ENCODE results near the gene MSANTD2.

The MSANTD2 gene

DNA sequence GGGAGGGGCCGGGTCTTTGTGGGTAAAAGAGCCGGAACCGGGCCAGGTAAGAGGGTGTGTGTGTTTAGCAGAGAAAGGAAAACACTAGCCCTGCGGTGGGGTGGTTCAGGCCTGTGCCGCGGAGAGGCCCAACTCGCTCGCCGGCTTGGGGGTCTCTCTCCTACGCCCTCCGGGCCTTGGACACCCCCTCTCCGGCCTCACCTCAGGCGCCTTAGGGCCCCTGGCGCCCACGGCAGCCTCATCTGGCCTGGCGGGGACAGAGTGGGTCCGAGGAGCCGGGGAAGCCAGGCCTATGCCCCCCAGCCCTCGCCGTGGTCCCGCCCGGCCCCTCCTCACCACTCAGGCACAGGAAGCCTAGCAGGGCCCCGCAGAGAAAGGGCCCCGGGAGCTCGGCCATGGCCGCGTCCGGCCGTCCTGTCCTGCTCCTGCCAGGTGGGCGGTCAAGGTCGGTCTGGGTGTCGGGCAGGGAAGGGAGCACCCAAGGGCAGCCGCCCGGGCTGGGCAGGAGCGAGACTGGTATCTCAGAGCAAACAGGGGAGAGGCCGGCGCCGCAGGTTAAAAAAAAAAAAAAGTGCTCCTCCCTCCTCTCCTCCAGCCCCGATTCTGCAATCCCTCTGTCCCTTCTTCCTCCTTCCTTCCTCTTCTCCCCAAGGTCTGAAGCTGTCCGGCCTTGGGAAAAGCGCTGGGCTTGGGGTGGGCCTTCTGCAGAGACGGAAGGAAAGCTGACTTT, 48.3 kb downstream of the MSANTD2 start, which contains the start of gene VSIG2:
VSIG2 (minus strand) TSS at position 515 of the 730 bp plus-strand sequence; CDS start at position 397, 118 bp downstream.
- DNase-seq, result no peak

DNA sequence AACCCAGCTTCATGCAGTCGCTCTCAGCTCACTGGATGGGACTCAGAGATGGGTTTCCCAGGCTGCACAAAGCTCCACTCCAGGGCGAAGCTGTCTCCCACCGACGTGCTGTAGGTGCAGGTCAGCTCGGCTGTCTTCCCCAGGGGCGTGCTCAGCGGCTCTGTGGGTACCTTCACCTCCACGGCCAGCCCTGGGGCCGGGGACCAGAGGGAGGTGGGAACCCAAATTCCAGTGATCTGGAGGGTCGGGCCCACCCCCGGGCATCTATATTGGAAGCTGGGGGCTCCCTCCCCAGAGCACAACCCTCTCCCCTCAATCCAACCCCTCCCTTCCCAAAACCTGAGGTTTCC, 48.8 kb downstream of the MSANTD2 start:
- no peak for DNase-seq

GRCh38 chr11:124749912-124750311, 50.3 kb downstream of the MSANTD2 start:
- no peak for DNase-seq

DNA sequence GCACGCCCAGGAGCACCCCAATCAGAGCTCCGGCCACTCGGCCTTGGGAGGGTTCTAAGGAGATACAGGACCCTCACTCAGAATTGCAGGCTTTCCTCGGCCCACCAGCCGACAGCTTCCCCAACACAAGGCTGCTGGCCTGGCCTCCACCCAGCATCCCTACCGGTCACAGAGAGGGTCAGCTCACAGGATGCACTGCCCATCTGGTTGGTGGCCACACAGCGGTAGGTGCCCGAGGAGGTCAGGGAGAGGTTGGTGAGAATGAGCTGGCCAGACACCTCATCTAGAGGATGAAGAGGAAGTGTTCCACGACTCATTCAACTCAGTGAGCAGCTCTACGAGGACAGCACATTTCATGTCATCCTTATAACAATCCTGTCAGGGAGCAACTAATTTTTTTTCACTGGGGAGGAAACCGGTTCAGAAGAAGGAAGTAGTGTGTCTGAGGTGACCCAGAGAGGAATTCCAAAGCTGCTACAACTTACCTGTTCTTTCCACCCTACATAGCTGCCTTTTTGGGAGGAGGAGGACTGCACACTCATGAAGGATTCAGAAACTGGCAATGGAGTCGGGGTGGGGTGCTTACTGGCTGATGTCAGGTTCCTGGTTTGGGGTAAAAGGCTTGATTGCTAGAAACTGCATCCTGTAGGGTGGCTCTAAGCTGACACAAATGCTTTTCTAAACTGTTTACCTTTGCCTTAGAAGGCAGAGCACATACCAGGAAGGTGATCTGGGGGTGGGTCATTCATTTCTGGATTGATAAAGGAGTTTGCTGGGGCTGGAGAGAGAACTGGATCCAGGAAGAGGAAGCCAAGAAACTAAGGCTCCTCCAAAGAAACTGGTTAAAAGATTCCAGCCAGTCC, 51.5 kb downstream of the MSANTD2 start:
- DNase-seq, result no peak

DNA sequence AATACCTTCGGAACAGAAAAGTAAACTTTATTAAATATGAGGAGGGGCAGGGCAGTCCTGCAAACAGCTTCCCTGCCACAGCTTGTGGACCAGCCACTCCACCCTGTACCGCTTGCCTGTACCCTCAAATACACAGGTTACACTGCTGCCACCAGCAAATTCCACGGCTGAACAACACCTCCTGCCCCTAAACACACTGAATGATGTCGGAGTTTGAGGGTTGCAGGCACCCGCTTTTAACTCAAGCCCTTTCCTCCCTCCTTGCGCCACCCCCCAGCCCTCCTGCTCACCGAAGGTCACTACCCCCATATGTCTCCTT, 52.1 kb downstream of the MSANTD2 start:
- DNase-seq, result no peak

DNA sequence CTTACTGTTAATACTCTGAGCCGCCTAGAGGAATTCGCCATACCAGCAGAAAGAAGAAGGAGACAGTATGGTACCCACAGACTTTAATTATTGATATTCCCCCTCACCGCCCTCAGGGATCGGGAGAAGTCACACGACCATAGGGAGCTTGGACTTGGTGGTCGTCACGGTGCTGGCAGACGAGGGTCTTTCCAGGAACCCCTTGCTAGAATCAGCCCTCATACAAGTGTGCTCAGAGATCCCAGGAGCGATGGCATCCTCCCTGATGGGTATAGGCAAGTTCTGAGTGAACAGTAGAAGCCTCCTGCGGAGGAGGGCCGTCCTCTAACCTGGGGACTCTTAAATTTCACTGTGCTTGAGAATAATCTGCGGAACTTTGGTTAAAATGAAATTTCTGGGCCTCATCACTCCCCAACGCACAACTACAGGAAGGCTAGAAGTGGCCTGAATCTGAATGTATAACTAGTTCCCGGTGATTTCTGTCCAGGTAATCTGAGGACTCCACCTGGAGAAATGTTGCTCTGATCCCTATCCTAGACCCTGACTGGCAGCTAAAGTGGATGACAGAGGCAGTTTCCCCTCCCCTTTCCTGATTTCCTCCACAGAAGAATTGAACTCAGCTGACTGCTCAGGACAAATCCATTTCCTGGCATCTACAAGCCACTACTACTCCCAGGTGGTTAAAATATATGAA, 52.7 kb downstream of the MSANTD2 start:
- DNase-seq, result no peak

DNA sequence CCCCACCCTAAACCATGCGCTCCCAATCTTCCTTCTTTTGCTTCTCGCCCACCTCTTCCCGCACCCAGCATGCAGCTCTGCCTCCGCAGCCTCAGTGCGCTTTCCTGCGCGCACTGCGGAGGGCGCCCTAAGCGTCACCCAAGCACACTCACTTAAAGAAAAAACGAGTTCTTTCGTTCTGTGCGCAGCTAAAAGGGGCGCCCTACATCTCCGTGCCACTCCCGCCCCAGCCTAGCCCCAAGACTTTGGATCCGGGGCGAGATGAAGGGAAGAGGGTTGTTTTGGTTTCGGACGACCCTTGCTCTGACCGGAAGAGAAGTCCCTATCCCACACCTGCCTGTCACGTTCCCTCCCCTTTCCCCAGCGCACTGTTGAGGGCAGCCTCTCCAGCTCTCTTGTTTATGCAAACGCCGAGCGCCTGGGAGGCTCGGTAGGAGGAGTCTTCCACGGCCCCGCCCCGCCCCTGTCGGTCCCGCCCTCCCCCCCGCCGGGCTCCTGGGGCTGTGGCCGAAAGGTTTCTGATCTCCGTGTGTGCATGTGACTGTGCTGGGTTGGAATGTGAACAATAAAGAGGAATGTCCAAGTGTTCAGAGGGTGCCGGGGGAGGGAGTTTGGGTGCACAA, 53.5 kb downstream of the MSANTD2 start:
- DNase-seq, result peak in 1 of 2 donors; percentile 53

DNA sequence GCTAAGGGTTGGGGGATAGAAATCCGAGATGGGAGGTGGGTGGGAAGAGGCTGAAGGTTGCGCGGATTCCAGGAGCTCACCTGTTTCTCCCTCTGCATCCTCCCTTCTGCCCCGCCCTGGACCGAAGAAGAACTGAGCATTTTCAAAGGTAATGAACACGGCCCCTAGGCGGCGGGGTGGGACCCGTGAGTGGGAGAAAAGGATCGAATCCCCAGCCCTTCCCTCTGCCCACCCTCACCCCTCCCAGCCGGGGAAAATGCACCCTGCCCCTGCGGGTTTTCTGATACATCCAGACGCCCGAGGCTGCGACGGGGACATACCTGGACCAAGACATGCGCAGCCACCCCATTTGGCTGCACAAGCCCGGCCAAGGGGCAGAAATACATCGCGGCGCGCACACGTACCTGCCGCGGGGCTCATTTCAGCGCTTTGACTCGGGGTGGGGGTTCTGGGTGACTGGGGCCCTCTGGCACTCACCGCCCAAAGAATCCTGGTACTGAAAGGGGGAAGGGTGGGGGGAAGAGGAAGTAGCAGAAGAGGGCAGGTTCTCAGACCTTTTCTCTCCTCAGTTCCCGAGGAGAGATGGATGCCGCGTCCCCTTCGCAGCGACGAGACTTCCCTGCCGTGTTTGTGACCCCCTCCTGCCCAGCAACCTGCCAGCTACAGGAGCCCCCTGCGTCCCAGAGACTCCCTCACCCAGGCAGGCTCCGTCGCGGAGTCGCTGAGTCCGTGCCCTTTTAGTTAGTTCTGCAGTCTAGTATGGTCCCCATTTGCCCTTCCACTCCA, 54.2 kb downstream of the MSANTD2 start:
- no peak for DNase-seq

DNA sequence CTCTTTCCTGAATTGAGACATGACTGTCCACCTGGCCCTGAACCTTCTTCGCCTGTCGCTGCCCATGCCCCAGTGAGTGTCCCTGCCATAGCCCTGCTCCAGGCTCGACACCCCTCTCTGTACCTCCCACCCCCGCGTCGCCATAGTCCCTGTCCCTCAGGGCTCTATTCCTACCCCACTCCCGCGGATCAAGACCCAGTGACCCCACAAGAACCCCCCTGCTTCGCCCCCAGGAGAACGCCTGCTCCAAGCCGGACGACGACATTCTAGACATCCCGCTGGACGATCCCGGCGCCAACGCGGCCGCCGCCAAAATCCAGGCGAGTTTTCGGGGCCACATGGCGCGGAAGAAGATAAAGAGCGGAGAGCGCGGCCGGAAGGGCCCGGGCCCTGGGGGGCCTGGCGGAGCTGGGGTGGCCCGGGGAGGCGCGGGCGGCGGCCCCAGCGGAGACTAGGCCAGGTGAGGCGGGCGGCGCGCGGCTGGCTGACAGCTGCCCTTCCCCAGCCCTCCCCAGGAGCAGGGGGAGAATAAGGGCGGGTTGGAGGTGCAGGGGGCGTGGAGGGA, 54.9 kb downstream of the MSANTD2 start:
- DNase-seq, result no peak

DNA sequence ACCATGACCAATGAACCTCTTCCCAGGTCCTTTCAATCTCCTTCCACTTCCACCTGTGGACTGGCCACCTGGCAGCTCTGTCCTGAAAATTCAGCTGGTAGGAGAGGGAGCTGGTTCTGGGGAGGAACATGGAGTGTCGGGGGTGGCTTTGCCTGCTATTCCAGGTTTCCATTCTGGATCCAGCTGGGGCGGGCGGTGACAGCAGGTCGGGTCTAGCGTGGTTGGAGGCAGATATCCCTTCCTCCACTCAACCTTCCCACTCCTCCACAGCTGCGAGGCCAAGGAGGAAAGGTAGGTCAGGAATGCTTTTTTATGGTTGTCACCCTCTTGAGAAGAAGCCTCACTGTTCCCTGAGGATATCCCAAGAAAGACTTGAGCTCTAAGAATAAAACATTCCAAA, 57.2 kb downstream of the MSANTD2 start:
- no peak for DNase-seq

GRCh38 chr11:124742555-124742954, 57.7 kb downstream of the MSANTD2 start:
- DNase-seq, result no peak

DNA sequence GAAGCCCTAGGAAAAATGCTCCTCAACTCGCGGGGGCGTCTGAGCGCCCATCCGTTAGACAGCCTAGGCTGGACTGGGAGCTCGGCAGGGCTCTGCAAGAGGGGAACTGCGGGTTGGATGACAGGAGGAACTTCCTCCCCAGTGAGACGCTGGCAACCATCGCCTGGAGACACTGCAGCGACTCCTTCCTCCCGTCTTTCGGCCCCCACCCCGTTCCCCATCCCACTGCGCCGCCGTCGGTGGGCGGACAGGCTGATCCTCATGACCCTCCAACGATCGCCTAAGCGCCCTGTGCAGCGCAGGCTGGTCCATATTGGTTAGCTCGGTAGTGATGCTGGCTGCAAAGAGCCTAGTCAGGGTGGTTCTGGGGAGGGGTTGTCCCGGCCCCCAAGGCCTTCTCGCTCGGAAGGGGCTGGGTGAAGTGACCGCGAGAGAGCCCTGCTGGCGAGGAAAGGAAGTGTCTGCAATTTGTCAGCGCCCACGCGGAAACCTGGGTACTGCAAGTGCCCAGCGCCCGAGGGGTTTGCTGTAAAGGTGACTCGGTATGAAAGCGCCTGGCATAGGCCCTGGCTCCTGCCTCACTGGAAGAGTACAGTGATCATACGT, 59.8 kb downstream of the MSANTD2 start:
- peak; percentile 24 to 66 for DNase-seq

DNA sequence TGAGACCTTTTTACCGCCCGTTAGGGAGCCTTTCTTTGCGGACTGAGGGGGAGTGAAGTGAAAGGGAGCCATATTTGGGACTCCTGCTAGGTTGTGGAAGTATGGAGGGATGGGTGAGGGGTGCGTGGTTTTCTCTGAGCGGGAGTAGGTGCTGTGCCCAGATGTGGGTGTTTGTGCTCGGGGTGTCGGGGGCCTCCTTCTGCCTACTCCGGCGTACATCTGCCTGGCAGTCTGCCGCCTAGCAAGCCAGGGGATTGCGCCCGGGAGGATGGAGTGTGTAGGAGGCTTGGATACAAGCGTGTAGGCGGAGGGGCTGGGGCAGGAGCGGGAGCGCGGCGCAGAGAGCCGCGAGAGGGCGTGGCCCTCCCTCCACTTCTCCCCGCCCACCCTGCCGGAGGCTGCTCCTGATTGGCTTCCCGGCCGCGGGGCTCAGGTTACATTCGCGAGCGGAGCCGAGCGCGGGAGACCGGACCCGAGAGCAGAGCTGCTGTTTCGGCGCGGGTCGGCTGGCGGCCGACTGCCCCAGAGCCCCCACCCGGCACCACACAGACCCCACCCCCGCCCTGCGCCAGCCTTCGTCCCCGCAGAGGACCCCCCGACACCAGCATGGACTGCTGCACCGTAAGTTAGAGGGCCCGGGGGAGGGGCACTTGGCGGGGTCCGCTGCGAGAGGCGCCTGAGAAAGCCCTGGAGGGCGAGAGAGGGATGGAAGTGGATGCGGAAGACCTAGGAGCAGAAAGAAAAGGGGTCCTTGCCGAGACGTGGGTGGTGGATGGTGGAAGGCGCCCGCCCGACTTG, 60.5 kb downstream of the MSANTD2 start, which contains the start of gene NRGN:
NRGN (plus strand) TSS at position 464 of the 798 bp plus-strand sequence; CDS start at position 607, 143 bp downstream.
- peak; percentile 63 to 66 for DNase-seq

DNA sequence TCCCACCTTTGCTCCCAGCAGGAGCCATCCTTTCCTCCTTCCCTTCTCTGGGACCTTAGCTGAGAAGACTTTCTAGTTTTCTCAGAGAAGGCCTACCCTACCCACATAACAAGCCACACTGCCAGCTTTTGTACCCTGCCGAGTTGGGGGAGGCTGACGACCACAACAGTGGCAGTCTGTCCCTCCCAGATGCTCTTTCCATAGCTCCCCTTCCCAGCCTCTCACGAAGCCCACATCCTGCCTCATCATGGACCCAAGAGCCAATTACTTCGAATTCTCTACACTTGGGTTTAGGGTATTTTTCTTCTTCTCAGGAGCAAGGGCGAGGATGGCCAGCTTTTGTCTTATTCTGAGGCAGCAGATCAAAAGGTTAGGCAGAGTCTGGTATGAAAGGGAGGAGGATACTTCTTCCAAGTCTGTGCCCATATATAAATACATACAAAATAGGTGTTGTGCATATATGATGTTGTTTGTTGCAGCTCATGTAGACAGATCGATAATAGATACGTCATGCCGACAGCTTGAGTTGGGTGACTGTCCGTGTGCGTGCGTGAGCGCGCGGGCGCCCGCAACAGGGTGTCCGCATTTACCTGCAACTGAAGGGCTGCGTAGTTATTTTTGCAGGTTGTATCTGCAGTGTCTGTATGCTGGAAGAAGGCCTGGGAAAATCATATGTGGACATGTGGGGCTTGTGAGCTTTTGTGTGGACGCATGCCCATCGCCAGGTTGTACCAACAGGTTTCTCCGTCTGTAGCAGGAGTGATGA, 61.3 kb downstream of the MSANTD2 start:
- DNase-seq, result no peak

DNA sequence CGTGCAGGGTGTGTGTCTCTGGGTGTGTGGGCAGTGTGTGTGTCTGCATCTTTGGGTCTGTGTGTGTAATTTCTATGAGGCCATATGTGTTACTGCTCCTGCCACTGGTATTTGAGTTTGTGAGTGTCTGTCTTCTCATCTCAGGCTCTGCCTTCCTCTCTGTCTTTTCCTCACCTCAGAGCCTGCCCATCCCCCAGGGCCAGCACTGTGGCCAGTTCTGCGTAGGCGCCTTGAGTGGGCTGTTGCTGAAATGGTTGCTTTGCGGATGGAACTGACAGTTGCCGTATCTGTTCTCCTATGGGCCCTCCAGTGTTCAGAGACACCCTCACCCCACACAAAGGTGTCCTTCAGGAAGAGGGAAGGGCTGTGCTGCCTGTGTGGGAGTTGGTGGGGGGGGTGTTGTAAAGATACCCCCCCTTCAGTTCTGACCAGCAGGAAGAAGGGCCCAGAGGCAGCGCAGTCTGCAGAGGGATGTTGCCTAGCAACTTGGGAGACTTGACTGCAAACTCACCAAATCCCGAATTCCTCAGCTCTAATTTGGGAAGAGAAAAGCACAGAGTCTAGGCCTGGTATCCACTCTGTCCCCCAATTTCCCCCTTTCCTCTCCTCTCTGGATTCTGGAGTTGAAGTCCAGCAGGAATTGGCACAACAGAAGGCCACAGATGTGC, 62.4 kb downstream of the MSANTD2 start:
- DNase-seq, result no peak

DNA sequence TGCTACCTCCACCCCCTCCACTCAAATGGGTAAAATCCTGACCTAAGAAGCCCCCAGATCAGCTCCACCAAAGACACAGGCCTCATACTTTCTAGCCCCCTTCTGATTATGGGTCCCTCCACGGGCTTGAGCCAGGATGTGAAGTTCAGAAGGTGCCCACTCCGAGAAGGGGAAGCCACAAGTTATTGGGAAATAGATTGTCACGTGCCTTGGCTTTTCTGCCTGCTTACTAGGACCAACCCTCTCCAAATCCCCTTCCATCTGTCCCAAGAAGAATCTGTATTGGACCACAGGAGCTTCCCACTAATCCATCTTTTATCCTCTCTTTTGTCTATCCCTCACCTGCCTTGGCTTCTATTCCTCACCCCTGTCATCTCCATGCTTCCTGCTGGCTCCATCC, 63.5 kb downstream of the MSANTD2 start:
- no peak for DNase-seq

GRCh38 chr11:124732230-124732629, 68.0 kb downstream of the MSANTD2 start:
- peak in 1 of 2 donors; percentile 70 for DNase-seq

GRCh38 chr11:124729571-124729970, 70.6 kb downstream of the MSANTD2 start:
- DNase-seq, result no peak

GRCh38 chr11:124728134-124728533, 72.1 kb downstream of the MSANTD2 start:
- DNase-seq, result no peak

Data from bone marrow (tissue), 2 donors.